Vagina (tissue), 2 donors: ENCODE data around the gene HNRNPC. TPM values are rescaled to one million over a fixed set of nuclear protein-coding genes. Genes with fewer than 3 reads are reported as not detected.

Experiments used
- DNase-seq, 2 donors: peaks; one replicate each; pipeline ENCODE4 v3.0.0-alpha.2; 2017; ENCODE audit errors: extremely low spot score in 2 of 2
- H3K27ac ChIP-seq: fragments of 200-600 bp; sonication (generic); one replicate; pipeline ENCODE4 v1.5.1; 2019
- H3K27me3 ChIP-seq: fragments of 200-600 bp; sonication (generic); one replicate; pipeline ENCODE4 v1.5.1; 2019
- H3K36me3 ChIP-seq, 2 donors: fragments of 200-600 bp; sonication (generic); one replicate each; pipeline ENCODE4 v1.5.1; 2017 to 2019
- H3K4me1 ChIP-seq: fragments of 200-600 bp; sonication (generic); one replicate; pipeline ENCODE4 v1.5.1; 2019
- H3K4me3 ChIP-seq, 2 donors: fragments of 200-600 bp; sonication (generic); 1 replicate in 1 of 2; 2 replicates in 1 of 2; pipeline ENCODE4 v1.5.1; 2016 to 2019
- H3K9me3 ChIP-seq: fragments of 200-600 bp; sonication (generic); one replicate; pipeline ENCODE4 v1.5.1; 2019
- CTCF ChIP-seq, 3 experiments: fragments of 450-650 bp in 2 of 3; fragments of 200-600 bp in 1 of 3; sonication (generic) in 1 of 3; IDR thresholded peaks; one replicate each; pipeline ENCODE4 v1.5.1; 2017 to 2019; ENCODE audit warnings: antibody characterized with exemption in 3 of 3, mild to moderate bottlenecking in 2 of 3, moderate library complexity in 2 of 3
- POLR2A ChIP-seq, 2 donors: fragments of 450-650 bp; IDR thresholded peaks; one replicate each; pipeline ENCODE4 v1.6.1; 2017; ENCODE audit warnings: antibody characterized with exemption in 2 of 2, mild to moderate bottlenecking in 2 of 2, moderate library complexity in 2 of 2
- POLR2AphosphoS5 ChIP-seq, 2 donors: sonication (generic); formaldehyde crosslinking; IDR thresholded peaks; one replicate each; pipeline ENCODE4 v1.9.0; 2017; ENCODE audit warnings: antibody characterized with exemption in 2 of 2, mild to moderate bottlenecking in 2 of 2, low read depth in 1 of 2; ENCODE audit not compliant: insufficient read depth in 1 of 2
- intact Hi-C: fragments of 100-400 bp; cut with DNase I; formaldehyde crosslinking; loops from one replicate; pipeline ENCODE4 v1.15.1; 2023
- total RNA-seq: library from RNA; depleted of rRNA; stranded (reverse); fragments of >200 nt; gene quantifications from one replicate; pipeline ENCODE4 v1.2.3, GENCODE V29; 2016

Gene HNRNPC
- total RNA-seq, 1 donor from 2014 or later: 345 TPM

GRCh38 chr14:21191261-21191808 is 77.9 kb downstream of the HNRNPC start:
- peak overlapping the region in 1 of 2 donors; percentile 17 for H3K4me3 ChIP-seq
- intact Hi-C loops: no loop called here
- H3K9me3 ChIP-seq: no peaks in the 10 kb centered on the region
- H3K27ac ChIP-seq: no peak overlapping the region
- DNase-seq: no peak
- H3K36me3 ChIP-seq: no peaks in the 10 kb centered on the region
- peaks cover 6% of the 10 kb centered on the region for H3K4me1 ChIP-seq
- H3K27me3 ChIP-seq: no peaks in the 10 kb centered on the region
- TF ChIP-seq POLR2AphosphoS5 (IDR thresholded peaks at IDR 0.05; ENCODE audit: insufficient read depth in 1 of 2, low read depth in 1 of 2) (no peak), POLR2A (IDR thresholded peaks at IDR 0.05) (no peak), CTCF (IDR thresholded peaks at IDR 0.05) (no peak)

- DNase-seq: no peak
- intact Hi-C loops: no loop called here
- H3K27me3 ChIP-seq: no peaks in the 10 kb centered on the region
- no peak overlapping the region for H3K4me3 ChIP-seq
- TF ChIP-seq POLR2A (IDR thresholded peaks at IDR 0.05) (no peak), CTCF (IDR thresholded peaks at IDR 0.05) (no peak), POLR2AphosphoS5 (IDR thresholded peaks at IDR 0.05; ENCODE audit: insufficient read depth in 1 of 2, low read depth in 1 of 2) (no peak)
- no peaks in the 10 kb centered on the region for H3K4me1 ChIP-seq
- H3K27ac ChIP-seq: no peak overlapping the region
- no peaks in the 10 kb centered on the region for H3K36me3 ChIP-seq
- no peaks in the 10 kb centered on the region for H3K9me3 ChIP-seq
Measured at GRCh38 chr14:21185491-21185890, 83.8 kb downstream of the HNRNPC start.

DNA sequence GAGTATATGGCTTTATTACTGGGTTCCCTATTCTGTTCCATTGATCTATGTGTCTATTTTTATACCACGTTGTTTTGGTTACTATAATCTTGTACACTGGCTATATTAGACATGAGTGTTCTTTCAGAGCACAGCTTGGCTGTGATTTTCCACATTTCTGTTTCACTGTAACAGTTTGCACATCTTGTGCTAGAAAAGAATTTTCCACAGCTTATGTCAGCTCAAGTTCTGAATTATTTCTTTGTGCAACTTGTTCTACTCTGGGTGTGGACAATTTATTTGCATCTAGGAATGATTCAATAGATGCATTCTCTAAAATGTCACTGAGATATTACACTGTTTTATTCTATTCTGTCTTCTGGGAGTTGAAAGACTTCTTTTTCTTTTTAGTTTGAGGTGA is 85.0 kb downstream of the HNRNPC start:
- no peaks in the 10 kb centered on the region for H3K27me3 ChIP-seq
- intact Hi-C loops: no loop called here
- no peaks in the 10 kb centered on the region for H3K36me3 ChIP-seq
- H3K4me1 ChIP-seq: no peaks in the 10 kb centered on the region
- H3K9me3 ChIP-seq: no peaks in the 10 kb centered on the region
- no peak overlapping the region for H3K27ac ChIP-seq
- no peak overlapping the region for H3K4me3 ChIP-seq
- TF ChIP-seq POLR2A (IDR thresholded peaks at IDR 0.05): no peak
- TF ChIP-seq POLR2AphosphoS5 (IDR thresholded peaks at IDR 0.05; ENCODE audit: insufficient read depth in 1 of 2, low read depth in 1 of 2): no peak
- no peak for TF ChIP-seq CTCF (IDR thresholded peaks at IDR 0.05)
- no peak for DNase-seq

DNA sequence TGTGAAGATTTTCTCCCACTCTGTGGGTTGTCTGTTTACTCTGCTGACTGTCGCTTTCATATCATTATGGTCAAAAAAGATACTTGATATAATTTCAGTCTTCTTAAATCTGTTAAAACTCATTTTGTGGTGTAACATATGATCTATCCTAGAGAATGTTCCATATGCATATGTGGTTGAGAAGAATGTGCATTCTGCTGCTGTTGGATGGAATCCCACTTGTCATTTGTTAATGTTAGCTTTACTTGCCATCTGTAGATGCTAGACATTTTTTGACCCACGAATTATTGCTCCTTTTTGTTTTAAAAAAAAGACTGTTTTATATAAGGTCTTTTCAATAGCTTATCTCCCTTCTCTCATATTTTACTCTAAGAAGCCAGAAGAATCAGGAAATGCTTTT is 87.1 kb downstream of the HNRNPC start:
- DNase-seq: no peak
- no peaks in the 10 kb centered on the region for H3K36me3 ChIP-seq
- H3K4me1 ChIP-seq: no peaks in the 10 kb centered on the region
- intact Hi-C loops: no loop called here
- no peaks in the 10 kb centered on the region for H3K27me3 ChIP-seq
- no peak overlapping the region for H3K27ac ChIP-seq
- H3K9me3 ChIP-seq: no peaks in the 10 kb centered on the region
- TF ChIP-seq CTCF (IDR thresholded peaks at IDR 0.05): no peak
- no peak for TF ChIP-seq POLR2A (IDR thresholded peaks at IDR 0.05)
- TF ChIP-seq POLR2AphosphoS5 (IDR thresholded peaks at IDR 0.05; ENCODE audit: insufficient read depth in 1 of 2, low read depth in 1 of 2): no peak
- H3K4me3 ChIP-seq: no peak overlapping the region

- Histone ChIP-seq H3K4me3 (no peak overlapping the region), H3K4me1 (no peaks in the 10 kb centered on the region), H3K27ac (no peak overlapping the region), H3K27me3 (no peaks in the 10 kb centered on the region), H3K9me3 (no peaks in the 10 kb centered on the region), H3K36me3 (no peaks in the 10 kb centered on the region)
- TF ChIP-seq POLR2A (IDR thresholded peaks at IDR 0.05) (no peak), POLR2AphosphoS5 (IDR thresholded peaks at IDR 0.05; ENCODE audit: insufficient read depth in 1 of 2, low read depth in 1 of 2) (no peak), CTCF (IDR thresholded peaks at IDR 0.05) (no peak)
- DNase-seq: no peak
- intact Hi-C loops: no loop called here
Measured at GRCh38 chr14:21171128-21171527, 98.1 kb downstream of the HNRNPC start.
